Stimulated activated naive CD4-positive, alpha-beta T cell treated with Interleukin-2 at 50 U/mL for 16 hours (primary cell): ENCODE data around the gene SMARCD2.
"Not testable (repeated sequence)": the region's sequence is repeated elsewhere in the genome, so short reads cannot be mapped to it uniquely, and the experiment has no call there.

Experiments used
- DNase-seq: peaks from one replicate; lab custom pipeline; 2025; lab: John Stamatoyannopoulos, UW

SMARCD2 gene

DNA sequence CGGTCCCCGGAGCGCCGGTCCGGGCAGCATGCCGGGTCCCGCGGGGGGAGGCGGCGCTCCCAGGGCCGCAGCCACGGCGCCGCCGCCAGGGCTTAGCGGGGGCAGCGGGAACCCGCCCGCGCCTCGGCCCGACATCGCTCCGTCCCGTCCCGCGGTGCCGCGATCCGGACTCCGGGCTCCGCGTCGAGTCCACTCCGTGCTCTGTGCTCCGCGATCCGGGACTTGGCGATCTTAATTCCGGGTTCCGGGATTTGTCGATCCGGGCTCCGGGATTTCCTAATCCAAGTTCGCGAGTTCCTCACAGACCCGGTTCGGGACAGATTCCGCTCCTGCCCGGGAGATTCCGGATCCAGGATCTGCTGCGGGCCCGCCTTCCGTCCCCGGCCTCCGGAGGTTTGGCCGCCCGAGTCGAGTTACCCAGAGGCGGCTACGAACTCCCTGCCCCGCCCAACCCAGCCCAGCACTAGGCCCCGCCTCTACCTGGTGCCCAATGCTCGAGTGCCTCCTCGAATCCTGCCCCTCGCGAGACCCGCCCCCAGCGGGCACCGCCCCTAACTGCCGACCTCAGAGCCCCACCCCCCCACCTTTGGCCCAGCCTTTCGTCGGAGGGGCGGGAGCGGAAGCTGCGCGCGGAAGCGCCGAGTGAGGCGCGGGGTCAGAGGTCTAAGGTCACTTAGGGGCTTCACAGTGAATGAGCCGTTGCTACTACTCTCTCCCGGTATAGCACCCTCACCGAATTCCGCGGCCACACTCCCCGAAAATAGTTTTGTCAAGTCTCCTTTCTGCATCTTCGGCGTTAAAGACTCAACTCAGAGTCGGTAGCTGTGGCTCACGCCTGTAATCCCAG, at the start of gene SMARCD2:
SMARCD2 (minus strand) TSS at position 146 of the 847 bp plus-strand sequence; CDS start at position 135, 11 bp downstream.
- peak; percentile 100 for DNase-seq

DNA sequence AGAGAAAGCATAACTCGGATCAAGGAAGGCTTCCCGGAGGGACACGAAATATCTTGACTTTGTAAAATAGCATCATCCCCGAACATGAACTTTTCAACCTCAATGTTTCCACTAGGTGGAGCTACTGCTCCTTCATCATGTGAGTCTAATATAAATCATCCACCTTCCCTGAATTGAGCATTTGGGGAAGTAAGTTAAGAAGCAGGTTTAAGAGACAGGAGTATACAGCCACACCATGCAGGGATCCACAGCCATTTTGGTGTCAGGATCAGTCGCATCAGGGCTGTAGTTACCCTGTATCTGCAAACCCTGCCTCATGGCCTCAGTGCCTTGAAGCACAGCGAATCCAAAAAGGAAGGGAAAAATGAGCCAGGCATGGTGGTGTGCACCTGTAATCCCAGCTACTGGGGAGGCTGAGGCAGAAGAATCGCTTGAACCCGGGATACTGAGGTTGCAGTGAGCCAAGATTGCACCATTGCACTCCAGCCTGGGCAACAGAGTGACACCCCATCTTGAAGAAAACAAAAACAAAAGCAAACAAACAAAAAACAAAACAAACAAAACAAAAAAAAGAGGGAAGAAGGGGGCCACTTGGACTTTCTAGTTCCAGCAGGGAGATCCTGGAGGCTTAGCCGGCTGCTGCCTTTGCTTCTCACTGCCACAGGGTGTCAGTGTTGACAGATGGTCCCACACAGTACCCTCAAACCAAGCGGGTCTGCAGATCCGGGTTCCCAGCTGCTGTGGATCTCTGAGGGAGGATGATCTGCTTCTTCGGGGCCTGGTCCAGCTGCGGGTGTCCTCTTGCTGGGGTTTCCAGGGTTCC, 46.8 kb upstream of the SMARCD2 start:
- not testable (repeated sequence) for DNase-seq

DNA sequence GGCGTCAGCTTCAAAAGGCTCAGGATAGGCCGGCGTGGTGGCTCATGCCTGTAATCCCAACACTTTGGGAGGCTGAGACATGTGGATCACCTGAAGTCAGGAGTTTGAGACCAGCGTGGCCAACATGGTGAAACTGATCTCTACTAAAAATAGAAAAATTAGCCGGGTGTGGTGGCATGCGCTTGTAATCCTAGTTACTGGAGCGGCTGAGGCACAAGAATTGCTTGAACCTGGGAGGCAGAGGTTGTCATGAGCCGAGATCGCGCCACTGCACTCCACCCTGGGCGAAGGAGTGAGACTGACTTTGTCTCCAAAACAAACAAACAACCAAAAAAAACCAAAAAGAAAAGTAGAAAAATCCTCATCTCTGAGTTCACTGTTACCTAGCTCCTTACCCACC, 42.6 kb upstream of the SMARCD2 start:
- DNase-seq: not testable (repeated sequence)

GRCh38 chr17:63882626-63883126, 40.2 kb upstream of the SMARCD2 start:
- DNase-seq: not testable (repeated sequence)

DNA sequence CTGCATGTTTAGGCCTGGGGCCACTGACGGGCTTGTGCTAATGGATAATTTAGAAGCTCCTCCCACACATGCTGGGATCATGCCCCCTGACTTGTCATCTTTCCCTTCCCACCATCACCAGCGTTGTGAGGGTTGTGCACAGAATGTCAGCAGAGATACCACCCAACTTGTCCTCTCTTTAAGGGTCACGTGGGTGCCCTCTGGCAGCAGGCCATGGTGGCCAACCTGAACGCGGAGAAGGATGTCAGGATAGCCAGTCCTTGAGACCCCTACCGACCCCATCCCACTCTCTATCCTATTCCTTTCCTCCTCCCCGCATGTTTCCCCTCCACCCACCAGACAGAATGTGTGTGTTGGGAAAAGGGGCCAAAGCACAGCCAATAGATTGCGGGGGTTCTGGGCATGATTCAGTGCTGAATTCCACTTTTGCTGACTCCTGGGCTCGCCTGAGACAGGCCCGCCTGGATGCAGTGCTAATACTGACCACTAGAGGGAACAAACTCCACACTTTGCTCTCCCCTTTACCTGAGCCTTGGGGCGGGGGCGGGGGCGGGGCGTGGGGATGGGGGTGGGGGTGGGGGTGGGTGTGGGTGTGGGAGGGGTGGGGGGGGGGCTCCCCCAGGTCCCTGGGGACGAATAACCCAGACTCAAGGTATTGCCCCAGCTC, 39.6 kb upstream of the SMARCD2 start, which contains the start of gene GH2:
GH2 (minus strand) TSS at position 10 of the 667 bp plus-strand sequence. CDS start 143 bp downstream, outside the sequence.
- peak; percentile 55 for DNase-seq

- not testable (repeated sequence) for DNase-seq
Observed at GRCh38 chr17:63881337-63881736, 38.9 kb upstream of the SMARCD2 start.

DNA sequence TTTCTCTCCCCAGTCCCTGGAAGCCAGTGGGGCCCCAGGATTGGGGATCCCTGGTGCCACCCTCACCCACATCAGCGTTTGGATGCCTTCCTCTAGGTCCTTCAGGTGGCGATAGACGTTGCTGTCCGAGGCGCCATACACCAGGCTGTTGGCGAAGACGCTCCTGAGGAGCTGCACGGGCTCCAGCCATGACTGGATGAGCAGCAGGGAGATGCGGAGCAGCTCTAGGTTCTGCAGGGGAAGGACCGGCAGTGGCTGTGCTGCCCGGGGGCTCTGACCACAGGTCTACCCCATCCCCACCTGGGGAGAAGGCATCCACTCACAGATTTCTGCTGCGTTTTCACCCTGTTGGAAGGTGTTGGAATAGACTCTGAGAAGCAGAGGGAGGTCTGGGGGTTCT, 38.2 kb upstream of the SMARCD2 start:
- no peak for DNase-seq

GRCh38 chr17:63878413-63878812, 35.9 kb upstream of the SMARCD2 start:
- not testable (repeated sequence) for DNase-seq

- DNase-seq: not testable (repeated sequence)
Observed at GRCh38 chr17:63874693-63875092, 32.2 kb upstream of the SMARCD2 start.

GRCh38 chr17:63874061-63874626, 31.7 kb upstream of the SMARCD2 start:
- DNase-seq: not testable (repeated sequence)

GRCh38 chr17:63873577-63873976, 31.1 kb upstream of the SMARCD2 start, which contains the start of gene CSH2:
TSS of gene CSH2 (minus strand) at chr17:63873677. CDS start at chr17:63873614, 63 bp downstream.
- DNase-seq: not testable (repeated sequence)

GRCh38 chr17:63871646-63872365, 29.3 kb upstream of the SMARCD2 start:
- not testable (repeated sequence) for DNase-seq

DNA sequence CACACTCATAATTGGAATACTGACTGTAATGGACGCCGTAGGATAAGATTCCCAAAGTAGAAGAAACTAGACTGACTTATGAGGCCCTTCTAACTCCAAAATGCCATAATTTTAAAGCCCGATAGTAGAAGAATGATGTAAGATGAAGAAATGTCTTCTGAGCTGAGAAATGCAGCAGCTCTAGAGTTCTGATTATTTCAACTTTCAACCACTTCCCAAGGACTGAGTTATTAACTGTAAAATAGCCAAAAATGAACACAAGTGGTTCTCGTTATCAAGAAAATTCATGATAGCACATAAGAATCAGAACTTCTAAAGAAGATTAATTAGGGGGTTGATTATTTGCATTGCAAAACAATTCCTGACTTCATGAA, 27.8 kb upstream of the SMARCD2 start:
- DNase-seq: not testable (repeated sequence)

DNA sequence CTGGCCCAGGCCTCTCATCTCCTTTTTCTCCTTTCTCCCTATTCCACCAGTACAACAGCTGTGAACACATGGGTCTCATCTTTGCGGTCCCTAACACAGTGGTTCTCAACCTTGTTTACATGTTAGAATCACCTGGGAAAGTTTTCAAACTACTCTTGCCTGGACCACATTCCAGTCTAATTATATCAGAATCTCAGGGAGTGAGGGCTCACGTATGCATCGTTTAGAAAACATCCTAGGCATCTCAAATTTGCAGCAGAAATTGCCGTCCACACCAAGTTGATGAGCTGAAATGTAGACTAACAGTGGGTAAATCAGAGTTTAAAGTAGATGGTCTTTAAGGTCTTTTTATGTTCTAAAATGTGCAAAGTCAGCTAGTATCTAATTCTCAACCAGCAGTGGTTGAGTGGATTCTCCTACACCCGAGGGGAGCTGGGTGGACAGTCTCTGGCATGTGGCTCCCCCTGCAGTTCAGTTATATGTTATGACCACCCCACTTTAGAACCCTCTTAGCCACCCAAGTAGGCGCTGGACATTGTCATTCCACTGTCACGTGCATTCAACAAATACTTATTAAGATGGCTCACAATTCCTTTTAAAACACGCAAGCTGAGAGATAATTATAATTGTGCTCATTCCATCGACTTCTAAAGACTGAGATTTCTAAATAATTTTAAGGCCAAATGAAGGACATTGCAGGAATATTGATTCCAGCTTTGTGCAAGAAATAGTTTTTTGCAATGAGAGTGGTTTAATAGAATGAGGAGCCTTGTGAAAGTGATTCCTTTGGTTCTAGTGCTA, 27.2 kb upstream of the SMARCD2 start:
- DNase-seq: not testable (repeated sequence)

DNA sequence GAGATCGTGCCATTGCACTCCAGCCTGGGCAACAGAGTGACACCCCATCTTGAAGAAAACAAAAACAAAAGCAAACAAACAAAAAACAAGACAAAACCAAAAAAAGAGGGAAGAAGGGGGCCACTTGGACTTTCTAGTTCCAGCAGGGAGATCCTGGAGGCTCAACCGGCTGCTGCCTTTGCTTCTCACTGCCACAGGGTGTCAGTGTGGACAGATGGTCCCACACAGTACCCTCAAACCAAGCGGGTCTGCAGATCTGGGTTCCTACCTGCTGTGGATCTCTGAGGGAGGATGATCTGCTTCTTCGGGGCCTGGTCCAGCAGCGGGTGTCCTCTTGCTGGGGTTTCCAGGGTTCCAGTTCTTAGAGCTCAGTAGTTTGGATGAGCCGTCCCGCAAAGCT, 24.1 kb upstream of the SMARCD2 start:
- DNase-seq: not testable (repeated sequence)

DNA sequence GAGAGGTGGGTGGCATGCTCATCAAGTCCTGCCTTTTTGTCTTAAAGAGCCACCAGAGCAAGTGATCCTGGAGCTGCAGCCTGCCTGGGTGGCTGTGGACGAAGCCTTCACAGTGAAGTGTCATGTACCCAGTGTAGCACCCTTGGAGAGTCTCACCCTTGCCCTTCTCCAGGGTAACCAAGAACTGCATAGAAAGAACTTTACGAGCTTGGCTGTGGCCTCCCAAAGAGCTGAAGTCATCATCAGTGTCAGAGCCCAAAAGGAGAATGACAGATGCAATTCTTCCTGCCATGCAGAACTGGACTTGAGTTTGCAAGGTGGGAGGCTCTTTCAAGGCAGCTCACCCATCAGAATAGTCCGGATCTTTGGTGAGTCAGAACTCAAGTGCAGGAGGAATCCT, 16.8 kb upstream of the SMARCD2 start:
- DNase-seq: no peak

GRCh38 chr17:63856425-63856824, 13.9 kb upstream of the SMARCD2 start:
- not testable (repeated sequence) for DNase-seq

GRCh38 chr17:63855185-63855584, 12.7 kb upstream of the SMARCD2 start:
- no peak for DNase-seq

- no peak for DNase-seq
Observed at GRCh38 chr17:63854709-63855108, 12.2 kb upstream of the SMARCD2 start.

DNA sequence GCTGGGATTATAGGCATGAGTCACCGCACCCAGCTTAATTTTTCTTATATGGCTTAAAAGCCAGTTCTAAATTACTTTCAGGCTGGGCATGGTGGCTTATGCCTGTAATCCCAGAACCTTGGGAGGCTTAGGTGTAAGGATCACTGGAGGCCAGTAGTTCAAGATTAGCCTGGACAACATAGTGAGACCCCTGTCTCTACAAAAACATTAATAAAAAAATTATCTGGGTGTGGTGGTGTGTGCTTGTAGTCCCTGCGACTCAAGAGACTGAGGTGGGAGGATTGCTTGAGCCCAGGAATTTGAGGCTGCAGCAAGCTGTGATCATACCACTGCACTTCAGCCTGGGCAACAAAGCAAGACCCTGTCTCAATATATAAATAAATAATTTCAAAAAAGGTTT, 10.8 kb upstream of the SMARCD2 start:
- no peak for DNase-seq
